AG08396 (cell line): ENCODE results near the gene PLS3.
"Not testable (repeated sequence)": the region's sequence is repeated elsewhere in the genome, so short reads cannot be mapped to it uniquely, and the experiment has no call there.

Experiments used
- DNase-seq: peaks from one replicate; pipeline ENCODE4 v3.0.0; 2012; ENCODE audit warnings: low spot score, mixed read lengths

The PLS3 gene, protein sequence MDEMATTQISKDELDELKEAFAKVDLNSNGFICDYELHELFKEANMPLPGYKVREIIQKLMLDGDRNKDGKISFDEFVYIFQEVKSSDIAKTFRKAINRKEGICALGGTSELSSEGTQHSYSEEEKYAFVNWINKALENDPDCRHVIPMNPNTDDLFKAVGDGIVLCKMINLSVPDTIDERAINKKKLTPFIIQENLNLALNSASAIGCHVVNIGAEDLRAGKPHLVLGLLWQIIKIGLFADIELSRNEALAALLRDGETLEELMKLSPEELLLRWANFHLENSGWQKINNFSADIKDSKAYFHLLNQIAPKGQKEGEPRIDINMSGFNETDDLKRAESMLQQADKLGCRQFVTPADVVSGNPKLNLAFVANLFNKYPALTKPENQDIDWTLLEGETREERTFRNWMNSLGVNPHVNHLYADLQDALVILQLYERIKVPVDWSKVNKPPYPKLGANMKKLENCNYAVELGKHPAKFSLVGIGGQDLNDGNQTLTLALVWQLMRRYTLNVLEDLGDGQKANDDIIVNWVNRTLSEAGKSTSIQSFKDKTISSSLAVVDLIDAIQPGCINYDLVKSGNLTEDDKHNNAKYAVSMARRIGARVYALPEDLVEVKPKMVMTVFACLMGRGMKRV

DNA sequence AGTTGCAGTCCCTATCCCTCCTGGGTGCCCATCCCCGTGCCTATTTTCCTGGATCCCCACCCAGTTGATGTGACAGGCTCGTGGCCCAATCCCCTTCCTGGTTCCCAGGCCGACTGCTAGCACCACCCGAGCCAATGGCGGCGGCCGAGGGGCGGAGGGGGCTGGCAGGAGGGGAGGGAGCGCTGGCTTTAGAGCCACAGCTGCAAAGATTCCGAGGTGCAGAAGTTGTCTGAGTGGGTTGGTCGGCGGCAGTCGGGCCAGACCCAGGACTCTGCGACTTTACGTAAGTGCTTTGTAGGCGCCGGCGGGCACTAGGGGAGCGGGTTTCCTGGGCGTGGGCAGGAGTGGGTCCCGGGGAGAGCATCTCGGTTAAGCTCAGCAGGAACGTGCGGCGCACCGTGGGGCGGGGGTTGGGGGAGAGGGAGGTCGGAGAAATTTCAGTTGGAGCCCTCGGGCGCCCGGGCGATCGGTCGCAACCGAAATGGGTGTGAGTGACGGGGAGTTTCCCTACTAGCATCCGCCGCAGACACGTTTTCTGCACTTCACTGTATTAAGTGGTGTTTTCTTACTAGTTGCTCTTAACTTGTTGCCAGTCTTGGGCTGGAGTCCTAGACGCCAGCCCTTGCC, at the start of gene PLS3:
Gene PLS3, plus strand, starts transcription at position 197 of the 627 bp plus-strand sequence. CDS start 49,077 bp downstream, outside the sequence.
- peak; percentile 87 for DNase-seq

DNA sequence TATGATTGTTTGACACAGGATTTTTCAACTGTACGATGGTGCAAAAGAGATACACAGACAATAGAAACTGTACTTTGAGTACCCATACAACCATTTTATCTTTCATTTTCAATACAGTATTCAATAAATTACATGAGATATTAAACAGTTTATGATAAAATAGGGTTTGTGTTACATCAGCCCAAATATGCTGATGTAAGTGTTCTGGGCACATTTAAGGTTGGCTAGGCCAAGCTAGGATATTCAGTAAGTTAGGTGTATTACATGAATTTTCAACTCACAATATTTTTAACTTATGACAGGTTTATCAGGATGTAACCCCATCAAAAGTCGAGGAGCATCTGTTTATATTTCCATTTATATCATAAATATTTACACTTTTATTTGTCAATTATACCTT, 42.9 kb upstream of the PLS3 start:
- no peak for DNase-seq

DNA sequence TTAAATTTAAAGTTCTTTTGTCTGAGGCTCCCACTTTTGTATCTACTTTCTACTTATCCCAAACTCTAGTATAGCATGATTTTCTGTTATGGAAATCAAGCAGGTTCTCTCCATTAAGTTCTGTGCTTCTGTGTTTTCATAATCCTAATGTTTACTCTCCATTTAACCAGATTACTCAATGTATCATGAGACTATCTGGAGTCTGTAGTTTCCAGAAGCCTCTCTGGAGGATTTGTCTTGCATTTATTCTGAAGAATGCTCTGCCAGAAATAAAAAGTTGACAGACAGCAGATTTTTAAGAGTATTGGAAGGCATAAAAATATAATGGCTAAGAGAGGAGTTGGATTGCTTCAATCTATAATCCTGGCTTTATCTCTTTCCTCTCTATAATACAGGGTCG, 39.2 kb upstream of the PLS3 start:
- no peak for DNase-seq

DNA sequence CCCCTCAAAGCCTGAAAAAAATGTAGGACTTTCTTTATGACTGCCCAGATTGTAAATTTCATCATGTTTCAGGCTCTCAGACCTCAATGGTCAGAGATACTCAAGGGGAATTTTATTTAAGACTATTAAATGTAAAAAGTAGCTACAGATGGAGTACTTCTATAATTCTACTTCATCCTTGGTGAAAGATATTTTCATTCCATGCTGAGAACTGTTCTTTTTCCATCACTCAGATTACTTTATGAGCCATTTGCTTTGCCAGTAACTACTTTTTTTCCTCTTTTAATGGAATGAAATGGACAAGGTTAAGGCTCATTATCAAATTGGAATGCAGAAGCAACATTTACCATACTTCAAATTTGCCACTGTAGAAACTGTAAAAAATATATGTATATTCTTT, 38.0 kb upstream of the PLS3 start:
- no peak for DNase-seq

DNA sequence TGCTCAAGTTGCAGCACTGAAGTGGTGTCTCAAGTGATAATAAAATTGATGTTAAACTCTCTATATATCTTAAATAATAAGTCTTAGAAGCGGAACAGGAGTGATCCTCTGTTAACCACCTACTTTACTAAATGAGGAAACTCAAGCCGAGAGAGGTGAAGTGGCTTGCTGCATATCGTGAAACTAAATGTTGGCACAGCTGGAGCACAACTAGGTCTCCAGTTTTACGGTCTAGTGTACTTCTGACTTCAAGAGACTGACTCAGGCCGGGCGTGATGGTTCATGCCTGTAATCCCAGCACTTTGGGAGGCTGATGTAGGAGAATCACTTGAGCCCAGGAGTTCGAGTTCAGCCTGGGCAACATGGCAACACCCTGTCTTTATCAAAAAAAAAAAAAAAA, 35.5 kb upstream of the PLS3 start:
- no peak for DNase-seq

DNA sequence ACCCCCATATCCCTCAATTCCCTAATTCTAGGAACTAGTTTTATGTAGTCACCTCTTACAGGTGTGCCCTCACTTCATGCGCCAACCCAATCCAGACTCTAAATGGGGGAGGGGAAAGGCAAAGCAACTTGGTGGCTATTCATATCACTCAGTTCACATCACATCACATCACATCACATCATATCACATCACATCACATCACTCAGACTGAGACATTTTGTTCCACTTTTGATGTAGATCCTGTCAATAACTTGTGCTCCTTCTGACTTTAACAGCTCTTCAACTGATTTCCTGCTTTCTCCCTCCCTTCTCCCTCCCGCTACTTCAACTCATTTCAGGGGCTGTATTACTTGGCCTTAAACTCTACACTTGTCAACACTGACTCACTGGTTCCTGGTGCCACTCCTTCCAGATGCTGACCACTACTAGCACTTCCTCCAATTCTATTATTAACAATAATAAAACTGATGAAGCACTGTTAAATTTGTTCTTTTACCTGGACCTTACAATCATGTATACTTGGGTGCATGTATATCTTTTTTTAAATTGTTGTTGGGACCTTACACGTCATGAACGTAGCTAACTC, 29.1 kb upstream of the PLS3 start:
- DNase-seq = peak; percentile 14

DNA sequence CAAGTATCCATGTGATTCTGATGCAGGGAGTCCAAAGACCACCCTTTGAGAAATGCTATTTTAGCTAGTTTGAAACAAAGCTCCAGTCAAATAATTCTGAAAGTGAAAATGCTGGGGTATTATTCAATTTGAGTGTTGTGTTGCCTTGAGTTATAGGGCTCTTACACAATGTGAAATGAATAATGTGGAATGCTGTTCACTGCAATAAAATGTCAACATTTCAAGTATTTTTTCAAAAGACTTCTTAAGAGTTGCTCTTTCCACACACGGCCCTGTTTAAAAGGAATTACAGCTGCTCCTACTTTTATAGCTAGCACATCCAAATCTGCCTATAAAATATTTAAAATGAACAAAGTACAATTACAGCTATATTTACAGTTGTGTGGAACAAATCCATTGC, 27.5 kb upstream of the PLS3 start:
- DNase-seq = peak; percentile 7

DNA sequence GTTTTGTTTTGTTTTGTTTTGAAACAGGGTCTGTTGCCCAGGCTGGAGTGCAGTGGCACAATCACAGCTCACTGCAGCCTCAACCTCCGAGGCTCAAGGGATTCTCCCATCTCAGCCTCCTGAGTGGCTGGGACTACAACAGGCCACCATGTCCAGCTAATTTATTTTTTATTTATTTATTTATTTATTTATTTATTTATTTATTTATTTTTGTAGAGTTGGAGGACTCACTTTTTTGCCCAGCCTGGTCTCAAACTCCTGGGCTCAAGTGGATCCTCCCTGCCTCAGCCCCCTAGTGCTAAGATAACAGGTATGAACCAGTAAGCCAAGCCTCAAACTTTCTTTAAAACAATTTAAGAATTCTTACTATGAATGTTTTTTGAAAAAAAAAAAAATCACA, 26.6 kb upstream of the PLS3 start:
- no peak for DNase-seq

DNA sequence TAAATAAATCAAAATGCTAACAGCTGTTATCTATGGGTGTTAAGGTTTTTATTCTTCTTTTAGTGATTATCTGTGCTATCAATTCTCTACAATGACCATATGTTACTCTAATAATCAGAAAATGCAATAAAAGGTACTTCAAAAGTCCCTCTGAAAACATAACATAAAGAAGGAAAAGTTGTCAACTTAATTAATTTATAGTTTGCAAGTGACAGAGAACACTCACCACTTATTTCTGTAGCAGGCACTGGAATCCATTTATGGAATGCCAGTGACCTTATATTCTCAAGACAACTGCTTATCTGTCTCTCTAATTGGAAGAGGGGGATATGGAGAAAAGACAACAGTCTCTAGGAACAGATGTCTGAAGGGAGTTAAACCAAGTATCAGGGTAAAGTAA, 25.6 kb upstream of the PLS3 start:
- no peak for DNase-seq

DNA sequence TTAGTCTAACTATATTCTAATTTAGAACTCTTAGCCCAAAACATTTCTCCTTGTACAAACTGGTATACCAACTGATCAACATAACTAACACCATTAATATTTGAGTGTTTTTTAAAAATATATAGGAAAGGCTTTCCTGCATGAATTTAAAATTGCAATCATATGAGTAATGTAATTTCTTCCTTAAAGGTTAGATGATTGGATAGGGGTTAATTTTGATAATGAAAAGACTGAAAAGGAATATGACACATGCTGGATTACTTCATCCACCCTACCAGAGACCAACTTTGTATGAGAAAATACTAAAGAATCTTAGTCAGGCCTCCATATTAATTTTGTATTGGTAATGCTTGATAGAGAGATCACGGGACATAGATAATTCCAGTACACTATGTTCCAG, 25.1 kb upstream of the PLS3 start:
- no peak for DNase-seq

DNA sequence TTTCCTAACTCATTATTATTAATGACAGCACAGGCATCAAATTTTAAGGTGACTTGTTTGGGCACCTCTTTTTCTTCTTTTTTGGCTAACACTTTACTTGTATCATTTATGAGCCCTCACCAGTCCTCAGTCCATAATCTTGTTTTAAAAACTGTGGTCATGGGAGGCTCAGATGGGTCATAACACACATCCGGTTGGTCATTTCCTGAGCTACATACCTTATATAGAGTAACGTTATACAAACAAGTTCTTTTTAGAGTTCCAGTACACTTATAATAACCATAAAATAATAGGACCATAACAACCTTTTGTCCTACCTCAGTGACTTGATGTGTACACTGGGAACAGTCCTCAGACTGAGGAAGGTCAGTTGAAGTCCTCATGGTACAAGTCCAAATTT, 21.1 kb upstream of the PLS3 start:
- DNase-seq = no peak

DNA sequence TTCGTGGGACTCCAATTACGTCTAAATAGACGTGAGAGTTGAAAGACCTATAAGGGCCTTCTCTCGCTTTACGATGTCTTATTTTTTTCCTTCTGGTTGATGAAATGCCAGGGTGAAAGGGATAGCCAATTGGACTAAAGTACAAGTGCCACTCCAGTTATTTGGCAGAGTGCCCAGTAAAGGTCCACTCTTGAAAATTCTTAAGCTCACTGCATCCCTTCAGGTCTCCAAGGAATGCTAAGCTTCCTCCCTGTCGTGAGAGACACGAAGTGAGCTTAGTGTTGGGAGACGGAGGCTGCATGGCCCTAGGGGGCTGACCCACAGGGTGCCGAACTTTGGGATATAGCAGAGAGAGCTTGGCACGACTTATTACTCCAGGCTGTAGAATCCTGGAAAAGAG, 19.9 kb upstream of the PLS3 start:
- not testable (repeated sequence) for DNase-seq

DNA sequence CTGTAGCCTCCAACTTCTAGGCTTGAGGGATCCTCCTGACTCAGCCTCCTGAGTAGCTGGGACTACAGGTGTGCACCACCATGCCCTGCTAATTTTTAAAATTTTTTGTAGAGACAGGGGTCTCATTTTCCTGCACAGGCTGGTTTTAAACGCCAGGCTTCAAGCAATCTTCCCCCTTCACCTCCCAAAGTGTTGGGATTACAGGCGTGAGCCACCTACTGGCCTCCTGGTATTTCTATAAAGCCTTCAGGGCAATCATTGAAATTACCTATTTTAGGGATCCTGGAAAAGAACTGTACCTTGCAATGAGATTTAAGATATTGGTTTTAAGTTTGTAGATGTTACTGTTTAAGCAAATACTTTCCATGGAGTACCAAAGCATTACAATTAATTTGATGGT, 13.5 kb upstream of the PLS3 start:
- no peak for DNase-seq

DNA sequence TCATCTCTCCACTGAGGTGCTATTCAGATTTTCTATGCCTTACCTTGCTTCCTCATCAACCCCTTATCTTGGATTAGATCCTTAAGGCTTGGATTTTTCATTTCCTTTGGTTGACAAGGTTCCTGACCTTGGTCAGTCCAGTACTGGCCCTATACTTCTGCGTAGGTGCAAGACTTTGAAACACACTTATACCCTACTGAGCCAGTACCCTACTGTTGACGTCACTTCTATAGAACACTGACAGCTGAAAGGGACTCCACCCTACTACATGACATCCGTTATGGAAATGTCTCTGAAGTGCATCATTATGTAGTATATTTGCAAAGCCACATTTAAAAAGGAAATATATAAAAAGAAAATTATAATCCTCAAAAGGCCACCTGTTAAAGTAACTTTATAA, 12.0 kb upstream of the PLS3 start:
- no peak for DNase-seq

DNA sequence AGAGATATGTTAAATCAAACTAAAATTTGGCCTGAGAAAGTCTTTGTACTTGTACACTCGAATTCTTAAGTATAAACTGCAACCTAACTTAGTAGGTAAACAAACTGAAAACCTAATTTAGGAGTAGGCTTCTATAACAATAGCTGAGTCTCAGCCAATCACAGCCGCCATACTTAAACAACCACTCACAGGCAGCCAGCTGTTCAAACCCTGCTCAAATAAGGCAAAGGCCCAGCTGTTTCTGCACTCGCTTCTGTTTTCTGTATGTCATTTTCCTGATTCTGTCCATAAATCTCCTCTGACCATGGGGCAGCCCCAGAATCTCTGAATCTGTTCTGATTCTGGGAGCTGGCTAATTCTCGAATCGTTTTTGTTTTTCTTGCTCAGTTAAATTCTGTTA, 7.8 kb upstream of the PLS3 start:
- DNase-seq = no peak

DNA sequence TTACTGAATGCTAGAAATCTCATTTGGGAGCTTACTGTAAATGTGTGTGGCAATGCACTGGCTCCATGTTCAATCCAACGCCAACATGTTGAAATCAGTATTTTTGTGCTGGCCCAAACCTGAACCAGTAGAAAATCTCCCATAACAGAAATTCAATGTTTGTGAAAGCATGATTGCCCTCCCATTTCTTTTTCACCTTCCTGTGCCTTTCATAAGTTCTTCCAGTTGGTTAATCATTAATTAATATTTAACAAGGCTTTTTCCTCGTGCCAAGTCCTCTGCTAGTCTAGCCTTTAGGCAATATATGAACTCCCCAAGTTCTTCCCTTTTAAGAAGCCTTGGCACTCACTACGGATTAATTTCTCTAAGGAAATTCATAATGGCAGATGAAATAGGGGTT, 1.3 kb upstream of the PLS3 start:
- no peak for DNase-seq

DNA sequence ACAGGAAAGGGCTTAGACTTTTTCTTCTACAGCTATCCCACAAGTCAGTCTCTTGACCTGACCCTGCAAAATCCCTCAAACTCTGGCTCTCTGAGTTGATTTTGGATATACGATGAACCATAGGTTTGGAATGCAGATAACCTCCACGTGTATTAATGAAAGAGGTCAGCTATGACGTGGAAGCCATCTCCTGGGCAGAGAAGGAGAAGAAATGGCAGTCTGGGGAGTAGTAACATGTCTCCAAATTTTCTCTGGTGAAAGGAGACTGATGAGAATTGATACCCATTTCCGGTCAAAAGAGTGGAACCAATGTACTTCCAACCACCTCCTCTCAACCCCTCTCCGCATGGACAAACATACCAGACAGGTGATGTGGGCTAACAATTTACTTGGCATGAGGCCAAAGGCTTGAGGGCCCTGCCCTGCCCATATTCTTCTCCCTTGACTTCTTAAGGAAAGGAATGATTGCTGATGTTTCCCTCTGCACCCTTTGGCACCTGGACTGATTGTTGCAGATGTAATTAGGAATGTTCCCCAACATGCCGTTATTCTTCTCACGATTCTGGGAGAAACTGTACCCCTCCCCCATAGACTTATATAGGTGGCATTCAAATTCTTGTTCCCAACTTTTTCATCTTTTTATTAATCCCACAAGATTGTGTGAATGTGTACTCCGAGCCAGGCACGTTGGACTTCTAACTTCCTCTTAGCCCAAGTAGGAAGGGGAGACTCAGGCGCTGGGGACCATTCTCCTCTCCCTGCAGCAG, 580 bp upstream of the PLS3 start:
- peak; percentile 14 for DNase-seq

DNA sequence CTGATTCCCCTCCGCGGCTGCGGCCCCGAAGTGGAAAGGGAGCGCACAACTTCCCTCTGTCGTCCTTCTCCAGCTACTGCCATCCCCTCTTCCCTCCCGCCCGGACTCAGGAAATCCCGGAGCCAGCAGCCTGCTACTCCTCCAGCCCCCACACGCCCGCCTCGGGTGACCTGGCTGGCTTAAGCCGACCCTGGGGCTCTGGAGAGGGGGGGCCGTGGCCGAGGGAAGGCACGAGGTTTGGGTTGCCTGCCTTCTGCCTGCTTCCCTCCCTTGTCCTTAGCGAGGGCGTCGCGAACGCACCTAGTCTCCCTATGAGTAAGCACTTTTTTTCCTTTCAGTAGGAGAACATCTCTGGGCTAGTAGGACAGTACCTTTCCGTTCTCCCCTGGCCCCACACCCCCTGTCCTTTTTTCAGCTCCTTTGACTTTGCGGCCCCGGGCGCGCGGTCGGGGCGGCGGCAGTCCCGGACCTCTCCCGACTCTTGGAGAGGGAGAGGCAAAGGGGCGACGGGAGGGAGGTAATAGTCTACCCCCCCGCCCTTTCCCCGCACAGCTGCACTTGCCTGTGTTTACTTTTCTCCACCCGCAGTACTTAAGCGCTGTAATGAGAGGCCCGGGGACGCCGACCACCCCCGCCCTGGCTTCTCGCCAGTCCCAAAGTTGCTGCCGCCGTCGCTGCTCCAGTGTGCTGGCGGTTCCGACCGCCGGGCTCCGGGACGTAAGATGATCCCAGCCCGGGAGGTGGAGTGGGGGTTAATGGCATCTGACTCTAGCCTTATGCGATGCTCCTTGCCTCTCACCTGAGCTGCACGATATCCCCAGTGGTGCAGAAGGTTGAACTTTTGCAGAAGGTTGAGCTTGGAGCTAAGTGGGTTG, 868 bp downstream of the PLS3 start:
- DNase-seq = peak; percentile 49

DNA sequence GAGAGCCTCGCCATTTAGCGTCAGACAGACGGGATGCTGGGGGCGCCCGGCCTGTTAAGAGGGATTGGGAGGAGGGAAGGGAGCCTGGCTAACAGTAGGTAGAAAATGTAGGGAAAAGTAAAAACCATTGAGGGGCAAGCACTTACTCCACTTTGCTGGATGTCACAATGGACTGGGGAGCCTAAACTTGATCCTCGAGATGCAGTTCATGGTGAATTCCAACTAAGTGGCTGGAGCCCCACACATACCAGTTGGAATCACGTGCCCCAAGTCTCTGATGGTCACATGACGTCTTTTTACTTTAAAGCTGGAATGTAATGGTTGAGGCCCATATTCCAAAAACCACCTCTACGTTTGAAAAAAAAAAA, 1.5 kb downstream of the PLS3 start:
- peak; percentile 21 for DNase-seq

DNA sequence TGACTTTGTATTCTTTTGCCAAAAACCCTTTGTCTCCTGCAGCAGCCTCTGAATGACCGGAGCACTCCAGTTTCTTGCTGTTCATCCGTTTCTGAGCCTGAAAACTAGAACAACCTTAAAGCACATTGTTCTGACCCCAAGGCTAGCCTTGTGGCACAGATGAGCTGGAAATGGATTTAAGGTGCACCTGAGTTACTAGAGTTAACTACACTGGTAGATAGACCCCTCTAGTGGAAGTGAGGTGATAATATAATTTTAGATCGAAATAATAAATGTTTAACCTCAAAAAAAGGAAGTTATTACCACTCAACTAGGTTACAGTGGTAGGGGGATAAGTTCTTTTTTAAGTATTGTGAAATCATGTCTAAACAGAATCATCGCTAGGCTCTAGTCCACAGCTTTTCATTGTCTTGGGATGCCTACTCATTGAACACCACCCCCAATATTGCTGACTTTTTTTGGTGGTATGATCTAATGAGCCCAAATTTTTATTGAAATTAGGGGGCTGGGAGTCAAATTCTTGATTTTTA, 2.7 kb downstream of the PLS3 start:
- DNase-seq = no peak

DNA sequence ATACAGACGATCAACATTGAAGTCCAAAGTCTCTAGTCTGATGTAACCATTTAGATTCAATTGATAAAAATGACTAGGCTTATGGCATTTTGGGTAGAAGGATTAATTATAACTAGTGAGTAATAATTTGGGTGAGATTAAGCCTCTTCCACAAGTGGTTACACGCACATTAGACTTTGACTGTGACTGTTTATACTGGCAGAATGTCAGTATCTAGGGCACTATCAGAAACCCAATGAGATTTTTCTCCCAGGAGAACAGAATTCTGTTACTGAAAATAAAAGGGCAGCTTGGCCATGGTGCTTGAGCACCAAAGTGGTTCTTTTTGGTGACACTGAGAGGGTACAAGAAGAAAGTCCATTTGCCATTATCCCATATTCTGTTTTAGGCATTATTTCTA, 3.3 kb downstream of the PLS3 start:
- no peak for DNase-seq
